K562 (cell line): ENCODE results near the gene GLI1. TPM values are rescaled to one million over a fixed set of nuclear protein-coding genes. Genes with fewer than 3 reads are reported as not detected.

Experiments used
- ATAC-seq: fragments of 200-7000 bp; cut with Tn5 transposase; 3 replicates; pipeline ENCODE4 v1.9.1; 2020; ENCODE audit warnings: moderate library complexity
- BruUV-seq: library from RNA; stranded (reverse); fragments of 400-500 nt; replicated peaks from 2 replicates; lab custom pipeline; 2021; lab: Mats Ljungman, UMichigan
- CTCF ChIA-PET: fragments of 300-600 bp; formaldehyde crosslinking; extraction: SDS; loops from one replicate; lab custom pipeline; 2021; ENCODE audit warnings: low intra/inter-chr PET ratio; lab: Yijun Ruan, JAX
- POLR2A ChIA-PET: fragments of 300-600, 350-650 bp; sonication (Branson Sonifier 250); formaldehyde crosslinking; extraction: SDS; loops from one replicate; lab custom pipeline; 2021; ENCODE audit warnings: antibody characterized with exemption, inconsistent platforms; lab: Yijun Ruan, JAX
- DNase-seq, 4 experiments: peaks; one replicate each; pipeline versions ENCODE4 v3.0.0 to v3.0.0-alpha.2; 2011 to 2018; ENCODE audit warnings: low spot score in 3 of 4, mixed read lengths in 3 of 4; ENCODE audit errors: extremely low read depth in 1 of 4
- FAIRE-seq: peaks from 2 replicates; lab custom pipeline; 2011; peaks lifted over from hg19 to GRCh38; lab: Jason Lieb, UNC
- H2AFZ ChIP-seq: 2 replicates; pipeline ENCODE4 v1.6.0; 2011; ENCODE audit warnings: low read depth, low read length, control low read depth, inconsistent platforms
- H3K27ac ChIP-seq: fragments of 200-600 bp; 3 replicates; pipeline ENCODE4 v1.8.0; 2011; ENCODE audit warnings: low read depth, mild to moderate bottlenecking, control low read depth, inconsistent platforms, low read length, moderate library complexity, mixed read lengths; ENCODE audit errors: extremely low read depth
- H3K27me3 ChIP-seq, 2 experiments: fragments of 300-600 bp in 1 of 2; 2 replicates in 1 of 2; 3 replicates in 1 of 2; pipeline versions ENCODE4 v1.6.0 to v1.8.0; 2011; ENCODE audit warnings: inconsistent platforms in 2 of 2, low read length in 2 of 2, mild to moderate bottlenecking in 1 of 2, mixed read lengths in 1 of 2, moderate library complexity in 1 of 2; ENCODE audit not compliant: control insufficient read depth in 2 of 2, insufficient read depth in 2 of 2
- H3K36me3 ChIP-seq: fragments of 300-600 bp; 3 replicates; pipeline ENCODE4 v1.8.0; 2011; ENCODE audit warnings: mild to moderate bottlenecking, low read length, inconsistent platforms; ENCODE audit not compliant: control insufficient read depth, insufficient read depth
- H3K4me1 ChIP-seq, 2 experiments: fragments of 200-600 bp in 1 of 2; replicated peaks in 1 of 2; 2 replicates in 1 of 2; 3 replicates in 1 of 2; pipeline versions ENCODE4 v1.5.1 to v1.8.0; 2011; ENCODE audit warnings: inconsistent platforms in 2 of 2, low read length in 2 of 2, mild to moderate bottlenecking in 1 of 2, mixed read lengths in 1 of 2, moderate library complexity in 1 of 2; ENCODE audit not compliant: control insufficient read depth in 2 of 2, insufficient read depth in 2 of 2
- H3K4me2 ChIP-seq: 2 replicates; pipeline ENCODE4 v1.6.1; 2011; ENCODE audit warnings: low read length, control low read depth, inconsistent platforms, mixed read lengths; ENCODE audit not compliant: insufficient read depth
- H3K4me3 ChIP-seq: fragments of 200-600 bp; sonication (generic), shearing (Covaris generic); 2 replicates; pipeline ENCODE4 v1.5.1; 2016; ENCODE audit warnings: control low read depth, inconsistent platforms
- H3K79me2 ChIP-seq: fragments of 200-600 bp; 3 replicates; pipeline ENCODE4 v1.8.0; 2011; ENCODE audit warnings: low read length, inconsistent platforms; ENCODE audit not compliant: control insufficient read depth, insufficient read depth
- H3K9ac ChIP-seq, 2 experiments: 2 replicates each; pipeline versions ENCODE4 v1.6.0 to v1.6.1; 2011; ENCODE audit warnings: low read depth in 2 of 2, low read length in 2 of 2, control low read depth in 1 of 2, inconsistent platforms in 1 of 2, mild to moderate bottlenecking in 1 of 2, mixed read lengths in 1 of 2; ENCODE audit not compliant: insufficient read depth in 1 of 2
- H3K9me1 ChIP-seq: one replicate; pipeline ENCODE4 v1.6.0; 2011; ENCODE audit warnings: inconsistent platforms, mild to moderate bottlenecking, low read length, moderate library complexity; ENCODE audit not compliant: control insufficient read depth, insufficient read depth
- H3K9me3 ChIP-seq: replicated peaks from 2 replicates; pipeline ENCODE4 v1.5.1; 2011; ENCODE audit warnings: low read depth, low read length, inconsistent platforms; ENCODE audit not compliant: control insufficient read depth, insufficient read depth
- H4K20me1 ChIP-seq: replicated peaks from 2 replicates; pipeline ENCODE4 v1.6.1; 2011; ENCODE audit warnings: low read length, inconsistent platforms, mixed read lengths; ENCODE audit not compliant: control insufficient read depth, insufficient read depth
- CC2D1A ChIP-seq: fragments of 450-650 bp; IDR thresholded peaks from 2 replicates; pipeline ENCODE4 v1.6.1; 2017; ENCODE audit warnings: mild to moderate bottlenecking
- CXXC5 ChIP-seq: fragments of 250-450 bp; sonication (Bioruptor Pico); IDR thresholded peaks from 2 replicates; pipeline ENCODE4 v1.8.0; 2022; ENCODE audit warnings: inconsistent platforms, mild to moderate bottlenecking, moderate library complexity
- E2F6 ChIP-seq, 2 experiments: IDR thresholded peaks; 2 replicates each; pipeline ENCODE4 v1.6.1; 2011; ENCODE audit warnings: borderline replicate concordance in 1 of 2, control low read depth in 1 of 2, low read depth in 1 of 2, low read length in 1 of 2, mild to moderate bottlenecking in 1 of 2, mixed read lengths in 1 of 2, moderate library complexity in 1 of 2; ENCODE audit not compliant: insufficient read depth in 1 of 2, insufficient read length in 1 of 2, poor library complexity in 1 of 2, severe bottlenecking in 1 of 2; ENCODE audit errors: extremely low read depth in 1 of 2
- ELF1 ChIP-seq: fragments of 200-800 bp; sonication (Bioruptor generic); IDR thresholded peaks from 2 replicates; pipeline ENCODE4 v1.6.1; 2016; ENCODE audit warnings: missing genetic modification characterization, missing compliant biosample characterization
- FOSL1 ChIP-seq: fragments of 200-800 bp; sonication (Bioruptor generic); conservative IDR thresholded peaks from 2 replicates; pipeline ENCODE4 v1.6.1; 2016; ENCODE audit warnings: missing genetic modification characterization, missing compliant biosample characterization
- HDGF ChIP-seq: fragments of 450-650 bp; IDR thresholded peaks from 2 replicates; pipeline ENCODE4 v1.6.1; 2016
- HNRNPLL ChIP-seq: fragments of 200-400 bp; formaldehyde crosslinking; IDR thresholded peaks from 2 replicates; pipeline ENCODE4 v1.6.1; 2017; ENCODE audit warnings: low read length, low read depth, mild to moderate bottlenecking; ENCODE audit not compliant: poor library complexity, severe bottlenecking
- KLF13 ChIP-seq: fragments of 450-650 bp; IDR thresholded peaks from 2 replicates; pipeline ENCODE4 v1.6.1; 2016; ENCODE audit warnings: missing genetic modification characterization, low read depth, mild to moderate bottlenecking, missing compliant biosample characterization, moderate library complexity, borderline replicate concordance
- LEF1 ChIP-seq: fragments of 450-650 bp; IDR thresholded peaks from 2 replicates; pipeline ENCODE4 v1.6.1; 2016; ENCODE audit warnings: mild to moderate bottlenecking
- NCOA4 ChIP-seq: fragments of 450-650 bp; IDR thresholded peaks from 2 replicates; pipeline ENCODE4 v1.6.1; 2018; ENCODE audit warnings: mild to moderate bottlenecking; ENCODE audit not compliant: partially characterized antibody
- SMAD4 ChIP-seq: fragments of 250-450 bp; sonication (Bioruptor Pico); conservative IDR thresholded peaks from 2 replicates; pipeline ENCODE4 v1.8.0; 2021; ENCODE audit warnings: inconsistent platforms, mild to moderate bottlenecking, moderate library complexity
- SOX6 ChIP-seq: fragments of 450-650 bp; IDR thresholded peaks from 2 replicates; pipeline ENCODE4 v1.6.1; 2014; ENCODE audit warnings: mild to moderate bottlenecking
- ZNF644 ChIP-seq: fragments of 200-800 bp; sonication (Bioruptor generic); IDR thresholded peaks from 2 replicates; pipeline ENCODE4 v1.6.1; 2016; ENCODE audit warnings: low read depth, missing genetic modification characterization, missing compliant biosample characterization
- WGBS: fragments of 100-300 bp; shearing (Covaris generic); methylation state at CpG from one replicate; pipeline ENCODE4 v1.1.6; 2016; ENCODE audit warnings: low coverage, mixed read lengths; ENCODE audit not compliant: insufficient coverage; ENCODE audit errors: missing lambda C conversion rate; 5-methylcytosine and 5-hydroxymethylcytosine counted together
- in situ Hi-C: fragments of 300-500 bp; cut with MboI; formaldehyde crosslinking; loops from 4 replicates; pipeline ENCODE4 v1.15.0; 2018; ENCODE audit warnings: inconsistent platforms, mixed read lengths
- intact Hi-C: fragments of 100-400 bp; cut with micrococcal nuclease; formaldehyde crosslinking; loops from 2 replicates; pipeline ENCODE4 v1.14.2; 2022
- polyA plus RNA-seq, 8 experiments: library from polyadenylated mRNA; depleted of rRNA in 4 of 8; stranded (reverse) in 5 of 8; unstranded in 3 of 8; fragments of >200 nt; fragmentation: Nextera tagmentation in 2 of 8; fragmentation: Illumina TruSeq in 1 of 8; extraction: Ambion mirVana in 2 of 8; extraction: Trizol in 1 of 8; gene quantifications; 2 replicates each; pipeline versions ENCODE4 v1.2.1 to v1.2.3, GENCODE V29; 2011 to 2014; ENCODE audit warnings: inconsistent platforms in 1 of 8, missing spikeins in 1 of 8
- total RNA-seq, 7 experiments: library from RNA; depleted of rRNA in 6 of 7; stranded (reverse); fragments of >200 nt in 6 of 7; fragmentation: Illumina TruSeq in 2 of 7; extraction: Trizol in 2 of 7; gene quantifications; 2 replicates each; pipeline versions ENCODE4 v1.2.1 to v1.2.3, GENCODE V29; 2011 to 2021; ENCODE audit warnings: low replicate concordance in 1 of 7
- TF ChIP-seq, protein P1 (sequence below): fragments of 200-800 bp; sonication (Bioruptor generic); IDR thresholded peaks from 2 replicates; pipeline ENCODE4 v1.6.1; 2017; ENCODE audit warnings: missing genetic modification characterization, missing compliant biosample characterization

Gene GLI1
- total and polyA plus RNA-seq, 9 of the 15 experiments (the other 6 are each of a cell fraction or from before 2014, with no cell fraction given): 0.24 to 3.7 (median 0.61) TPM

DNA sequence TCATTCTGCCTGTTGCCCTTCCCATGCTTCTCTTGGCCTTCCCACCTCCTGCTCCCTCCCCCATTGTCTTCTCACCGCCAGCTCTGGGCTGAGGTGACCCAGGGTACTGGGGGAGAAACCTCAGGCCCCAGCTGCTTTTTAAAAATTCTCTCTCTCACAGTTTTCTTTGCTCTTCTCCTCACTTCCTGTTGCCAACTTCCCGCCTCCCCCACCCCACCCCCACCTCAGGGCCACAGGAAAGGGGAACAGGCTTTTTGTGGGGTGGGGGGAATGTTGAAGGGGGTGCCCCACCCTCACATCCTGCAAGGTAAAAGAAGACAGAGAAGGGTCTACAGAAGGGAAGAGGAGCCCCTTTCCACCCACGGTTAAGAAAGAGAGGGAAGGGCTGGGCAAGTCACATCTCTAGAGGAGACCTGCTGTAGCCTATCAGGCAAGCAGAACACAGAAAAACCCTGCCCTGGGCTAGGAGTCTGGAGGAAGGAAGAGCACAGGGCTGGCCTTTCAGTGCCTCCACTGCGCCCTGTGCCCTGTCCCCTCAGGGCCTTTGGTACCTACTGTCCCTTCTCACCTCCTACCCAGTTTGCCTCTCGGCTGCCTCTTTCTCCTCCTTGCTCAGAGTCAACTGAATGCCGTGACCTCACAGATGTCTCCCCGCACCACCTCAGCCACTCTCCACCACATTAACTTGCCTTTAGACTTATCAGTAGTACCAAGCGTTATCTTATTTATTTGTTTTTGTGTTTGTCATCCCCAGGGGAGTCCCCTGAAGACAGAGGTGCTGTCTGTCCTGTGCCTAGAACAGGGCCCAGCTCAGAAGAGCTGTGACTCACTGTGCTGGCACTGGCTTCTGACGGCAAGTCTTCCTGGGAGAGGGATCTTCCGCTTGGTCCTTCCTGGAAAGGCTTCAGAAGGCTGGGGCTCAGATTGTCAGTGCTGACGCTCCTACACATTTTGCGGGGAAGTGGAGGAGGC lies 18.4 kb downstream of the GLI1 start:
- Histone ChIP-seq H3K36me3 (no peaks in the 10 kb centered on the region), H3K4me2 (peak overlapping the region; percentile 51), H3K9me3 (no peaks in the 10 kb centered on the region), H3K9ac (peak overlapping the region; percentile 47 to 86; a peak in 3 of 4 replicates), H2AFZ (peak overlapping the region; percentile 93), H3K27ac (peak overlapping the region; percentile 61), H3K4me1 (peaks cover 39 to 51% of the 10 kb centered on the region in 2 experiments), H3K27me3 (no peaks in the 10 kb centered on the region), H3K4me3 (no peak overlapping the region), H4K20me1 (no peaks in the 10 kb centered on the region), H3K9me1 (no peaks in the 10 kb centered on the region), H3K79me2 (no peaks in the 10 kb centered on the region)
- CTCF ChIA-PET: no interaction called here
- DNase-seq (peak; percentile 48 to 62 (median 48)), ATAC-seq (peak; percentile 71), FAIRE-seq (peak; percentile 86)
- no TSS peak for BruUV-seq
- intact Hi-C loops: no loop called here
- POLR2A ChIA-PET: interaction anchor here (0.8 kb wide), 1 partner anchor 42 kb away, joined by 5 read pairs; the partner anchor contains the start of gene DDIT3
- WGBS: 19% methylated on average over 10 of the region's 12 CpGs
- in situ Hi-C loops: no loop called here
- peak; percentile 73 for TF ChIP-seq FOSL1
- no peak for TF ChIP-seq NCOA4
- 0 out of 2 replicates have a peak, but pooled peaks have one; percentile 9 for TF ChIP-seq SOX6
- TF ChIP-seq HNRNPLL: peak; percentile 38
- peak; percentile 80; the same call in 1 of the 2 replicates for TF ChIP-seq CC2D1A
- TF ChIP-seq E2F6 (IDR thresholded peaks at IDR 0.05; ENCODE audit: borderline replicate concordance in 1 of 2, extremely low read depth in 1 of 2, insufficient read depth in 1 of 2, insufficient read length in 1 of 2, low read depth in 1 of 2, low read length in 1 of 2, poor library complexity in 1 of 2, severe bottlenecking in 1 of 2): peak in 1 of 2 experiments; percentile 11
- TF ChIP-seq SMAD4 (CRISPR knock-in tag): peak; percentile 32; the same call in 1 of the 2 replicates
- TF ChIP-seq ELF1 (tag): peak; percentile 56
- TF ChIP-seq HDGF: 0 out of 2 replicates have a peak, but pooled peaks have one; percentile 26
- TF ChIP-seq, protein P1, sequence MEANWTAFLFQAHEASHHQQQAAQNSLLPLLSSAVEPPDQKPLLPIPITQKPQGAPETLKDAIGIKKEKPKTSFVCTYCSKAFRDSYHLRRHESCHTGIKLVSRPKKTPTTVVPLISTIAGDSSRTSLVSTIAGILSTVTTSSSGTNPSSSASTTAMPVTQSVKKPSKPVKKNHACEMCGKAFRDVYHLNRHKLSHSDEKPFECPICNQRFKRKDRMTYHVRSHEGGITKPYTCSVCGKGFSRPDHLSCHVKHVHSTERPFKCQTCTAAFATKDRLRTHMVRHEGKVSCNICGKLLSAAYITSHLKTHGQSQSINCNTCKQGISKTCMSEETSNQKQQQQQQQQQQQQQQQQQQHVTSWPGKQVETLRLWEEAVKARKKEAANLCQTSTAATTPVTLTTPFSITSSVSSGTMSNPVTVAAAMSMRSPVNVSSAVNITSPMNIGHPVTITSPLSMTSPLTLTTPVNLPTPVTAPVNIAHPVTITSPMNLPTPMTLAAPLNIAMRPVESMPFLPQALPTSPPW (CRISPR knock-in tag): peak; percentile 72
- TF ChIP-seq KLF13 (tag): no peak
- peak; percentile 48; the same call in 1 of the 2 replicates for TF ChIP-seq ZNF644 (tag)
- peak; percentile 10; the same call in 1 of the 2 replicates for TF ChIP-seq LEF1
- no peak for TF ChIP-seq CXXC5 (CRISPR knock-in tag)
